WTC11 (cell line): Measurements from ENCODE around the gene SCIN. TPM values are rescaled to one million over a fixed set of nuclear protein-coding genes. Genes with fewer than 3 reads are reported as not detected.

Source experiments
- ATAC-seq: fragments of 200-7000 bp; cut with Tn5 transposase; 2 replicates; pipeline ENCODE4 v1.10.0; 2021; ENCODE audit warnings: mild to moderate bottlenecking, moderate library complexity
- CTCF ChIA-PET: fragments of 300-600 bp; sonication (Branson Sonifier 250); formaldehyde crosslinking; loops from one replicate; lab custom pipeline; 2021; ENCODE audit warnings: antibody characterized with exemption; lab: Charles Lee
- POLR2A ChIA-PET: fragments of 350-600 bp; sonication (Branson Sonifier 250); formaldehyde crosslinking; loops from one replicate; lab custom pipeline; 2021; ENCODE audit warnings: antibody characterized with exemption; lab: Charles Lee
- DNase-seq: peaks from one replicate; pipeline ENCODE4 v3.0.0; 2021; ENCODE audit warnings: low spot score
- H3K27ac Mint-ChIP-seq: 2 replicates; pipeline ENCODE4 v1.8.0; 2021; ENCODE audit warnings: mixed read lengths
- H3K27me3 Mint-ChIP-seq: 2 replicates; pipeline ENCODE4 v1.8.0; 2021; ENCODE audit warnings: low read depth, mild to moderate bottlenecking, moderate library complexity, mixed read lengths
- H3K36me3 Mint-ChIP-seq: 2 replicates; pipeline ENCODE4 v1.8.0; 2021; ENCODE audit warnings: mixed read lengths
- H3K4me1 Mint-ChIP-seq: 2 replicates; pipeline ENCODE4 v1.8.0; 2022; ENCODE audit warnings: mixed read lengths
- H3K4me3 Mint-ChIP-seq: 2 replicates; pipeline ENCODE4 v1.8.0; 2021; ENCODE audit warnings: mild to moderate bottlenecking, moderate library complexity, mixed read lengths
- H3K9me3 Mint-ChIP-seq: 2 replicates; pipeline ENCODE4 v1.8.0; 2021; ENCODE audit warnings: mixed read lengths
- ATF1 ChIP-seq: sonication (generic); formaldehyde crosslinking; IDR thresholded peaks from 2 replicates; pipeline ENCODE4 v1.8.1; 2023; ENCODE audit warnings: mild to moderate bottlenecking, moderate library complexity, missing genetic modification reagents
- ATF6 ChIP-seq: sonication (generic); formaldehyde crosslinking; IDR thresholded peaks from 2 replicates; pipeline ENCODE4 v1.8.1; 2023; ENCODE audit warnings: mild to moderate bottlenecking, missing genetic modification reagents
- CBFB ChIP-seq: sonication (generic); formaldehyde crosslinking; IDR thresholded peaks from 2 replicates; pipeline ENCODE4 v1.8.1; 2022; ENCODE audit warnings: mild to moderate bottlenecking, low read depth, missing genetic modification reagents
- CREM ChIP-seq: sonication (generic); formaldehyde crosslinking; IDR thresholded peaks from 2 replicates; pipeline ENCODE4 v1.8.1; 2022; ENCODE audit warnings: mild to moderate bottlenecking, missing genetic modification reagents, moderate library complexity
- EMX1 ChIP-seq: fragments of 250-450 bp; sonication (Bioruptor Pico); IDR thresholded peaks from 2 replicates; pipeline ENCODE4 v1.8.0; 2021; ENCODE audit warnings: mild to moderate bottlenecking
- GABPB1 ChIP-seq: sonication (generic); formaldehyde crosslinking; IDR thresholded peaks from 2 replicates; pipeline ENCODE4 v1.8.1; 2023; ENCODE audit warnings: mild to moderate bottlenecking, missing genetic modification reagents
- IRF1 ChIP-seq: sonication (generic); formaldehyde crosslinking; IDR thresholded peaks from 2 replicates; pipeline ENCODE4 v1.8.0; 2023; ENCODE audit warnings: missing genetic modification reagents
- JAZF1 ChIP-seq: fragments of 250-450 bp; sonication (Bioruptor Pico); IDR thresholded peaks from 2 replicates; pipeline ENCODE4 v1.9.0; 2021; ENCODE audit warnings: moderate library complexity, mild to moderate bottlenecking, inconsistent platforms
- KAT7 ChIP-seq: sonication (generic); formaldehyde crosslinking; IDR thresholded peaks from 2 replicates; pipeline ENCODE4 v1.8.1; 2023; ENCODE audit warnings: missing genetic modification reagents, mild to moderate bottlenecking, borderline replicate concordance
- MXD4 ChIP-seq: fragments of 250-450 bp; sonication (Bioruptor Pico); IDR thresholded peaks from 2 replicates; pipeline ENCODE4 v1.8.0; 2021; ENCODE audit warnings: mild to moderate bottlenecking, moderate library complexity, borderline replicate concordance
- MYBL2 ChIP-seq: sonication (generic); formaldehyde crosslinking; IDR thresholded peaks from 2 replicates; pipeline ENCODE4 v1.8.1; 2023; ENCODE audit warnings: mild to moderate bottlenecking, moderate library complexity, missing genetic modification reagents
- NFE2L1 ChIP-seq: sonication (generic); formaldehyde crosslinking; IDR thresholded peaks from 2 replicates; pipeline ENCODE4 v1.8.1; 2023; ENCODE audit warnings: missing genetic modification reagents
- NFYB ChIP-seq: sonication (generic); formaldehyde crosslinking; conservative IDR thresholded peaks from 2 replicates; pipeline ENCODE4 v1.8.0; 2022; ENCODE audit warnings: low read depth, missing genetic modification reagents
- NR1H2 ChIP-seq: sonication (generic); formaldehyde crosslinking; IDR thresholded peaks from 2 replicates; pipeline ENCODE4 v1.9.0; 2021; ENCODE audit warnings: mild to moderate bottlenecking, moderate library complexity, missing genetic modification reagents
- PRDM15 ChIP-seq: sonication (generic); formaldehyde crosslinking; IDR thresholded peaks from 2 replicates; pipeline ENCODE4 v1.8.0; 2022; ENCODE audit warnings: missing genetic modification reagents
- STAT6 ChIP-seq: sonication (generic); formaldehyde crosslinking; conservative IDR thresholded peaks from 2 replicates; pipeline ENCODE4 v1.8.1; 2023; ENCODE audit warnings: mild to moderate bottlenecking, low read depth, missing genetic modification reagents, moderate library complexity
- USF1 ChIP-seq: sonication (generic); formaldehyde crosslinking; IDR thresholded peaks from 2 replicates; pipeline ENCODE4 v1.8.0; 2022; ENCODE audit warnings: mild to moderate bottlenecking, missing genetic modification reagents
- ZMAT4 ChIP-seq: fragments of 250-450 bp; sonication (Bioruptor Pico); IDR thresholded peaks from 2 replicates; pipeline ENCODE4 v1.9.0; 2021; ENCODE audit warnings: mild to moderate bottlenecking
- ZNF121 ChIP-seq: sonication (generic); formaldehyde crosslinking; IDR thresholded peaks from 2 replicates; pipeline ENCODE4 v1.8.0; 2023; ENCODE audit warnings: missing genetic modification reagents
- ZNF263 ChIP-seq: sonication (generic); formaldehyde crosslinking; IDR thresholded peaks from 2 replicates; pipeline ENCODE4 v1.8.1; 2022; ENCODE audit warnings: low read depth, mild to moderate bottlenecking, moderate library complexity, missing genetic modification reagents
- ZNF396 ChIP-seq: fragments of 250-450 bp; sonication (Bioruptor Pico); IDR thresholded peaks from 2 replicates; pipeline ENCODE4 v1.8.0; 2021; ENCODE audit warnings: mild to moderate bottlenecking, moderate library complexity, borderline replicate concordance
- ZNF423 ChIP-seq: fragments of 250-450 bp; sonication (Bioruptor Pico); IDR thresholded peaks from 2 replicates; pipeline ENCODE4 v2.1.2; 2022; ENCODE audit warnings: mild to moderate bottlenecking, moderate library complexity
- ZNF512 ChIP-seq: sonication (generic); formaldehyde crosslinking; IDR thresholded peaks from 2 replicates; pipeline ENCODE4 v1.8.1; 2022; ENCODE audit warnings: missing genetic modification reagents, borderline replicate concordance
- total RNA-seq: library from RNA; stranded (reverse); gene quantifications from 3 replicates; pipeline ENCODE4 v1.2.3, GENCODE V29; 2021

Gene SCIN
- total RNA-seq, 1 experiment from 2014 or later: 0.98 TPM

GRCh38 chr7:12612622-12613021 lies 42.1 kb downstream of the SCIN start (continued):
- TF ChIP-seq KAT7 (CRISPR knock-in tag) (no peak), ZNF121 (CRISPR knock-in tag) (no peak)
- TF ChIP-seq, all 79 proteins: peak for 0

GRCh38 chr7:12619461-12620069 lies 49.0 kb downstream of the SCIN start:
- Mint-ChIP-seq H3K9me3 (no peaks in the 10 kb centered on the region), H3K4me1 (peaks cover 5% of the 10 kb centered on the region), H3K36me3 (no peaks in the 10 kb centered on the region), H3K27ac (no peak overlapping the region), H3K27me3 (no peaks in the 10 kb centered on the region), H3K4me3 (no peak overlapping the region)
- ChIA-PET CTCF (interaction anchor here (1.0 to 2.1 kb wide), 3 partner anchors 67 to 100 kb away, joined by 4 to 11 read pairs (median 8); partner anchors contain the start of gene ARL4A), POLR2A (no interaction called here)
- DNase-seq: no peak
- ATAC-seq: peak; percentile 81
- TF ChIP-seq NFE2L1 (CRISPR knock-in tag) (no peak), EMX1 (CRISPR knock-in tag) (no peak), ZMAT4 (CRISPR knock-in tag) (no peak), ZNF396 (CRISPR knock-in tag) (no peak), NFYB (CRISPR knock-in tag) (no peak), MXD4 (no peak), ZNF512 (CRISPR knock-in tag) (no peak), IRF1 (CRISPR knock-in tag) (no peak)

GRCh38 chr7:12620371-12620770 lies 49.9 kb downstream of the SCIN start:
- Mint-ChIP-seq H3K9me3 (no peaks in the 10 kb centered on the region), H3K27ac (no peak overlapping the region; the same call in 1 of the 2 replicates), H3K27me3 (no peaks in the 10 kb centered on the region), H3K4me3 (no peak overlapping the region), H3K4me1 (peaks cover 5% of the 10 kb centered on the region), H3K36me3 (no peaks in the 10 kb centered on the region)
- ATAC-seq: no peak
- ChIA-PET POLR2A (no interaction called here), CTCF (interaction anchor here (1.0 to 4.3 kb wide), 7 partner anchors 15 to 161 kb away, joined by 3 to 66 read pairs (median 6); no protein-coding TSS in a partner anchor)
- no peak for DNase-seq
- TF ChIP-seq CBFB (no peak), MYBL2 (no peak), NR1H2 (CRISPR knock-in tag) (no peak), JAZF1 (CRISPR knock-in tag) (no peak), PRDM15 (CRISPR knock-in tag) (no peak), GABPB1 (CRISPR knock-in tag) (no peak), ZNF263 (no peak), STAT6 (CRISPR knock-in tag) (no peak), ZNF423 (no peak), CREM (no peak), ATF6 (CRISPR knock-in tag) (no peak), USF1 (CRISPR knock-in tag) (no peak), ATF1 (CRISPR knock-in tag) (no peak)
